K562 (cell line): ENCODE measurements around the gene SURF6. TPM values are rescaled to one million over a fixed set of nuclear protein-coding genes. Genes with fewer than 3 reads are reported as not detected.

Experiments used
- ASH1L ChIP-seq: fragments of 450-650 bp; IDR thresholded peaks from 2 replicates; pipeline ENCODE4 v1.6.1; 2018; ENCODE audit warnings: borderline replicate concordance, mild to moderate bottlenecking, low read depth; ENCODE audit not compliant: partially characterized antibody
- BCL6 ChIP-seq: fragments of 250-450 bp; sonication (Bioruptor Pico); IDR thresholded peaks from 2 replicates; pipeline ENCODE4 v1.4.0; 2020
- BHLHE40 ChIP-seq: IDR thresholded peaks from 2 replicates; pipeline ENCODE4 v1.6.1; 2011; ENCODE audit warnings: low read length, improper control_type of control experiment
- ETS2 ChIP-seq: IDR thresholded peaks from 2 replicates; pipeline ENCODE4 v1.6.1; 2016; ENCODE audit warnings: borderline replicate concordance, missing genetic modification characterization, mild to moderate bottlenecking, moderate library complexity, missing compliant biosample characterization; ENCODE audit not compliant: poor library complexity, severe bottlenecking
- ETV1 ChIP-seq: fragments of 450-650 bp; conservative IDR thresholded peaks from 2 replicates; pipeline ENCODE4 v1.6.1; 2016; ENCODE audit warnings: missing genetic modification characterization, control low read depth, low read depth, missing compliant biosample characterization
- MEF2D ChIP-seq: conservative IDR thresholded peaks from 2 replicates; pipeline ENCODE4 v1.6.1; 2016; ENCODE audit warnings: low read depth, missing genetic modification characterization, missing compliant biosample characterization
- NCOA2 ChIP-seq, 2 experiments: fragments of 450-650 bp; IDR thresholded peaks; 2 replicates each; pipeline ENCODE4 v1.6.1; 2018; ENCODE audit warnings: mild to moderate bottlenecking in 2 of 2, moderate library complexity in 1 of 2; ENCODE audit not compliant: partially characterized antibody in 2 of 2
- NFE2 ChIP-seq: IDR thresholded peaks from 2 replicates; pipeline ENCODE4 v1.6.1; 2014; ENCODE audit warnings: antibody characterized with exemption, low read depth
- NUFIP1 ChIP-seq: fragments of 450-650 bp; IDR thresholded peaks from 2 replicates; pipeline ENCODE4 v1.6.1; 2018; ENCODE audit not compliant: partially characterized antibody
- RAD21 ChIP-seq, 2 experiments: fragments of 250-450 bp in 1 of 2; fragments of 450-650 bp in 1 of 2; sonication (Bioruptor Pico) in 1 of 2; formaldehyde crosslinking in 1 of 2; IDR thresholded peaks in 1 of 2; conservative IDR thresholded peaks in 1 of 2; 2 replicates each; pipeline versions ENCODE4 v1.4.0 to v1.8.0; 2020 to 2022; ENCODE audit warnings: mild to moderate bottlenecking in 2 of 2, moderate library complexity in 1 of 2
- SMAD3 ChIP-seq: fragments of 450-650 bp; formaldehyde crosslinking; conservative IDR thresholded peaks from 2 replicates; pipeline ENCODE4 v1.4.0; 2020; ENCODE audit warnings: mild to moderate bottlenecking
- SOX6 ChIP-seq: fragments of 450-650 bp; IDR thresholded peaks from 2 replicates; pipeline ENCODE4 v1.6.1; 2014; ENCODE audit warnings: mild to moderate bottlenecking
- STAG1 ChIP-seq: sonication (generic); formaldehyde crosslinking; IDR thresholded peaks from 2 replicates; pipeline ENCODE4 v1.5.0; 2020; ENCODE audit warnings: missing genetic modification reagents, borderline replicate concordance
- U2AF1 ChIP-seq: fragments of 200-400 bp; formaldehyde crosslinking; optimal IDR thresholded peaks from 2 replicates; pipeline ENCODE3; 2017; ENCODE audit warnings: mild to moderate bottlenecking, low read depth, low read length, moderate library complexity
- ZC3H8 ChIP-seq: fragments of 450-650 bp; IDR thresholded peaks from 2 replicates; pipeline ENCODE4 v1.6.1; 2017
- polyA plus RNA-seq, 8 experiments: library from polyadenylated mRNA; depleted of rRNA in 4 of 8; stranded (reverse) in 5 of 8; unstranded in 3 of 8; fragments of >200 nt; fragmentation: Nextera tagmentation in 2 of 8; fragmentation: Illumina TruSeq in 1 of 8; extraction: Ambion mirVana in 2 of 8; extraction: Trizol in 1 of 8; gene quantifications; 2 replicates each; pipeline versions ENCODE4 v1.2.1 to v1.2.3, GENCODE V29; 2011 to 2014; ENCODE audit warnings: inconsistent platforms in 1 of 8, missing spikeins in 1 of 8
- total RNA-seq, 7 experiments: library from RNA; depleted of rRNA in 6 of 7; stranded (reverse); fragments of >200 nt in 6 of 7; fragmentation: Illumina TruSeq in 2 of 7; extraction: Trizol in 2 of 7; gene quantifications; 2 replicates each; pipeline versions ENCODE4 v1.2.1 to v1.2.3, GENCODE V29; 2011 to 2021; ENCODE audit warnings: low replicate concordance in 1 of 7
- TF ChIP-seq, protein P1 (sequence below): fragments of 200-800 bp; sonication (Bioruptor generic); IDR thresholded peaks from 2 replicates; pipeline ENCODE4 v1.6.1; 2017; ENCODE audit warnings: missing genetic modification characterization, missing compliant biosample characterization
- TF ChIP-seq, protein P2 (sequence below): fragments of 250-450 bp; sonication (Bioruptor Pico); IDR thresholded peaks from 2 replicates; pipeline ENCODE4 v1.5.0; 2020; ENCODE audit warnings: mild to moderate bottlenecking
- TF ChIP-seq, protein P3 (sequence below): sonication (generic); formaldehyde crosslinking; IDR thresholded peaks from 2 replicates; pipeline ENCODE4 v1.5.0; 2020; ENCODE audit warnings: missing genetic modification reagents
- TF ChIP-seq, protein P4 (sequence below): fragments of 450-650 bp; IDR thresholded peaks from 2 replicates; pipeline ENCODE4 v1.6.1; 2014; ENCODE audit warnings: low read depth, mild to moderate bottlenecking, moderate library complexity, borderline replicate concordance
- TF ChIP-seq, protein P5 (sequence below): sonication (generic); formaldehyde crosslinking; IDR thresholded peaks from 2 replicates; pipeline ENCODE4 v1.8.0; 2023; ENCODE audit warnings: mild to moderate bottlenecking, missing genetic modification reagents

SURF6 gene
- total and polyA plus RNA-seq, 9 of the 15 experiments (the other 6 are each of a cell fraction or from before 2014, with no cell fraction given): 1.4 to 68.3 (median 14.7) TPM

DNA sequence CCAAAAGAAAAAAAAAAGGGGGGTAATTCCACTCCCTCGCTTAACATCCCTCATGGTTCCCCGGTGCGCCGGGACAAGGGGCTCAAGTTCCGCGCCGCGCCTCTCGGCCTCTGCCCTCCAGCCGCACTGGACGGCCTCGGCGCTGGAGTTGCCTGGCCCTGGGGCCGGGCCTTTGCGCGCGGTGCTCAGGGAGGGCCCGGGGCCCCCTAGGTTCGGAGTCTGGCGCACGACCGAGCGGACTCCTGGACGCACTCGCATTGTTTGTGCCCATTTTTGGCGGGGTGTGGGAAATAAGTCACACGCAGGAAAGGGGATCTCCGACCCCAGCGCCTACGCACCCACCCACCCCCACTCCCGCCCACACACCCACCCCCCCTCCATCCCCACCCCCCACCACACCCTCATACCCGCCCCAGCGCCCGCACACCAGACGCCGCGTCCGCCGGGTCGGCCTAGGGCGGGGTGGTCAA, 11.6 kb upstream of the SURF6 start (continued):
- TF ChIP-seq, protein P1, sequence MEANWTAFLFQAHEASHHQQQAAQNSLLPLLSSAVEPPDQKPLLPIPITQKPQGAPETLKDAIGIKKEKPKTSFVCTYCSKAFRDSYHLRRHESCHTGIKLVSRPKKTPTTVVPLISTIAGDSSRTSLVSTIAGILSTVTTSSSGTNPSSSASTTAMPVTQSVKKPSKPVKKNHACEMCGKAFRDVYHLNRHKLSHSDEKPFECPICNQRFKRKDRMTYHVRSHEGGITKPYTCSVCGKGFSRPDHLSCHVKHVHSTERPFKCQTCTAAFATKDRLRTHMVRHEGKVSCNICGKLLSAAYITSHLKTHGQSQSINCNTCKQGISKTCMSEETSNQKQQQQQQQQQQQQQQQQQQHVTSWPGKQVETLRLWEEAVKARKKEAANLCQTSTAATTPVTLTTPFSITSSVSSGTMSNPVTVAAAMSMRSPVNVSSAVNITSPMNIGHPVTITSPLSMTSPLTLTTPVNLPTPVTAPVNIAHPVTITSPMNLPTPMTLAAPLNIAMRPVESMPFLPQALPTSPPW (CRISPR knock-in tag): peak; percentile 86
- TF ChIP-seq, protein P2, sequence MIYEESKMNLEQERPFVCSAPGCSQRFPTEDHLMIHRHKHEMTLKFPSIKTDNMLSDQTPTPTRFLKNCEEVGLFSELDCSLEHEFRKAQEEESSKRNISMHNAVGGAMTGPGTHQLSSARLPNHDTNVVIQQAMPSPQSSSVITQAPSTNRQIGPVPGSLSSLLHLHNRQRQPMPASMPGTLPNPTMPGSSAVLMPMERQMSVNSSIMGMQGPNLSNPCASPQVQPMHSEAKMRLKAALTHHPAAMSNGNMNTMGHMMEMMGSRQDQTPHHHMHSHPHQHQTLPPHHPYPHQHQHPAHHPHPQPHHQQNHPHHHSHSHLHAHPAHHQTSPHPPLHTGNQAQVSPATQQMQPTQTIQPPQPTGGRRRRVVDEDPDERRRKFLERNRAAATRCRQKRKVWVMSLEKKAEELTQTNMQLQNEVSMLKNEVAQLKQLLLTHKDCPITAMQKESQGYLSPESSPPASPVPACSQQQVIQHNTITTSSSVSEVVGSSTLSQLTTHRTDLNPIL (CRISPR knock-in tag): no peak
- TF ChIP-seq MEF2D (tag) (no peak), SOX6 (no peak), NFE2 (no peak), ETS2 (no peak), ASH1L (no peak), RAD21 (CRISPR knock-in tag; conservative IDR thresholded peaks at IDR 0.05 in 1 of 2, IDR thresholded peaks at IDR 0.05 in 1 of 2) (0 out of 4 replicates have a peak, but pooled peaks of 1 of the 2 experiments have one; percentile 3), STAG1 (CRISPR knock-in tag) (no peak), SMAD3 (CRISPR knock-in tag) (no peak), ETV1 (tag) (no peak), NUFIP1 (no peak), NCOA2 (IDR thresholded peaks at IDR 0.05; ENCODE audit: partially characterized antibody in 2 of 2) (no peak), BCL6 (CRISPR knock-in tag) (no peak), ZC3H8 (no peak), BHLHE40 (no peak), U2AF1 (no peak)
- TF ChIP-seq, protein P3, sequence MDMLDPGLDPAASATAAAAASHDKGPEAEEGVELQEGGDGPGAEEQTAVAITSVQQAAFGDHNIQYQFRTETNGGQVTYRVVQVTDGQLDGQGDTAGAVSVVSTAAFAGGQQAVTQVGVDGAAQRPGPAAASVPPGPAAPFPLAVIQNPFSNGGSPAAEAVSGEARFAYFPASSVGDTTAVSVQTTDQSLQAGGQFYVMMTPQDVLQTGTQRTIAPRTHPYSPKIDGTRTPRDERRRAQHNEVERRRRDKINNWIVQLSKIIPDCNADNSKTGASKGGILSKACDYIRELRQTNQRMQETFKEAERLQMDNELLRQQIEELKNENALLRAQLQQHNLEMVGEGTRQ (CRISPR knock-in tag): no peak
- TF ChIP-seq, protein P4, sequence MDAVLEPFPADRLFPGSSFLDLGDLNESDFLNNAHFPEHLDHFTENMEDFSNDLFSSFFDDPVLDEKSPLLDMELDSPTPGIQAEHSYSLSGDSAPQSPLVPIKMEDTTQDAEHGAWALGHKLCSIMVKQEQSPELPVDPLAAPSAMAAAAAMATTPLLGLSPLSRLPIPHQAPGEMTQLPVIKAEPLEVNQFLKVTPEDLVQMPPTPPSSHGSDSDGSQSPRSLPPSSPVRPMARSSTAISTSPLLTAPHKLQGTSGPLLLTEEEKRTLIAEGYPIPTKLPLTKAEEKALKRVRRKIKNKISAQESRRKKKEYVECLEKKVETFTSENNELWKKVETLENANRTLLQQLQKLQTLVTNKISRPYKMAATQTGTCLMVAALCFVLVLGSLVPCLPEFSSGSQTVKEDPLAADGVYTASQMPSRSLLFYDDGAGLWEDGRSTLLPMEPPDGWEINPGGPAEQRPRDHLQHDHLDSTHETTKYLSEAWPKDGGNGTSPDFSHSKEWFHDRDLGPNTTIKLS: no peak
- TF ChIP-seq, protein P5, sequence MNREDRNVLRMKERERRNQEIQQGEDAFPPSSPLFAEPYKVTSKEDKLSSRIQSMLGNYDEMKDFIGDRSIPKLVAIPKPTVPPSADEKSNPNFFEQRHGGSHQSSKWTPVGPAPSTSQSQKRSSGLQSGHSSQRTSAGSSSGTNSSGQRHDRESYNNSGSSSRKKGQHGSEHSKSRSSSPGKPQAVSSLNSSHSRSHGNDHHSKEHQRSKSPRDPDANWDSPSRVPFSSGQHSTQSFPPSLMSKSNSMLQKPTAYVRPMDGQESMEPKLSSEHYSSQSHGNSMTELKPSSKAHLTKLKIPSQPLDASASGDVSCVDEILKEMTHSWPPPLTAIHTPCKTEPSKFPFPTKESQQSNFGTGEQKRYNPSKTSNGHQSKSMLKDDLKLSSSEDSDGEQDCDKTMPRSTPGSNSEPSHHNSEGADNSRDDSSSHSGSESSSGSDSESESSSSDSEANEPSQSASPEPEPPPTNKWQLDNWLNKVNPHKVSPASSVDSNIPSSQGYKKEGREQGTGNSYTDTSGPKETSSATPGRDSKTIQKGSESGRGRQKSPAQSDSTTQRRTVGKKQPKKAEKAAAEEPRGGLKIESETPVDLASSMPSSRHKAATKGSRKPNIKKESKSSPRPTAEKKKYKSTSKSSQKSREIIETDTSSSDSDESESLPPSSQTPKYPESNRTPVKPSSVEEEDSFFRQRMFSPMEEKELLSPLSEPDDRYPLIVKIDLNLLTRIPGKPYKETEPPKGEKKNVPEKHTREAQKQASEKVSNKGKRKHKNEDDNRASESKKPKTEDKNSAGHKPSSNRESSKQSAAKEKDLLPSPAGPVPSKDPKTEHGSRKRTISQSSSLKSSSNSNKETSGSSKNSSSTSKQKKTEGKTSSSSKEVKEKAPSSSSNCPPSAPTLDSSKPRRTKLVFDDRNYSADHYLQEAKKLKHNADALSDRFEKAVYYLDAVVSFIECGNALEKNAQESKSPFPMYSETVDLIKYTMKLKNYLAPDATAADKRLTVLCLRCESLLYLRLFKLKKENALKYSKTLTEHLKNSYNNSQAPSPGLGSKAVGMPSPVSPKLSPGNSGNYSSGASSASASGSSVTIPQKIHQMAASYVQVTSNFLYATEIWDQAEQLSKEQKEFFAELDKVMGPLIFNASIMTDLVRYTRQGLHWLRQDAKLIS (CRISPR knock-in tag): no peak
